Sigmoid colon (tissue), 4 donors: ENCODE measurements around the gene LAMP5.

Experiments used
- EP300 ChIP-seq, 4 donors: sonication (generic); formaldehyde crosslinking; IDR thresholded peaks; one replicate each; pipeline ENCODE4 v1.6.1; 2017; ENCODE audit warnings: antibody characterized with exemption in 4 of 4
- TF ChIP-seq, protein P1 (sequence below), 4 experiments: fragments of 450-650 bp in 3 of 4; fragments of 200-600 bp in 1 of 4; IDR thresholded peaks; one replicate each; pipeline ENCODE4 v1.5.1; 2016 to 2019; ENCODE audit warnings: antibody characterized with exemption in 4 of 4, mild to moderate bottlenecking in 3 of 4, moderate library complexity in 2 of 4

DNA sequence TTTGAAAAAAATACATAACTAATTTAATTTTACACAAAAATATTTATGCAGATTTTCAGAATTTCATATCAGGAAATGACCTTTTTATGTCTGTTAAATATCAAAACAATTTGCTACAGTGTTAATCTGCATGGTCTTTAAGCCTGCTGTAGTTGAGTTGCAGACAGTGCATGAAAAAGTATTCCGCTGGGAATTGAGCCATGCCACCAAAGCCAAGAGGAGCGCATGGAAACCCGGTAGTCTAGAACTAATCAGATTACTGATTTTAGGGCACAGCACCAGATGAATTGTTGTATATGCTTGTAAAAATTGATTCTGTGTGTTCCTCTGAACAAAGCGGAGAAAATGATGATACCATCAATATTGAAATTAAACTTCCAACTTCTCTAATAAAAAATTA, 34.3 kb upstream of the LAMP5 start:
- TF ChIP-seq, protein P1, sequence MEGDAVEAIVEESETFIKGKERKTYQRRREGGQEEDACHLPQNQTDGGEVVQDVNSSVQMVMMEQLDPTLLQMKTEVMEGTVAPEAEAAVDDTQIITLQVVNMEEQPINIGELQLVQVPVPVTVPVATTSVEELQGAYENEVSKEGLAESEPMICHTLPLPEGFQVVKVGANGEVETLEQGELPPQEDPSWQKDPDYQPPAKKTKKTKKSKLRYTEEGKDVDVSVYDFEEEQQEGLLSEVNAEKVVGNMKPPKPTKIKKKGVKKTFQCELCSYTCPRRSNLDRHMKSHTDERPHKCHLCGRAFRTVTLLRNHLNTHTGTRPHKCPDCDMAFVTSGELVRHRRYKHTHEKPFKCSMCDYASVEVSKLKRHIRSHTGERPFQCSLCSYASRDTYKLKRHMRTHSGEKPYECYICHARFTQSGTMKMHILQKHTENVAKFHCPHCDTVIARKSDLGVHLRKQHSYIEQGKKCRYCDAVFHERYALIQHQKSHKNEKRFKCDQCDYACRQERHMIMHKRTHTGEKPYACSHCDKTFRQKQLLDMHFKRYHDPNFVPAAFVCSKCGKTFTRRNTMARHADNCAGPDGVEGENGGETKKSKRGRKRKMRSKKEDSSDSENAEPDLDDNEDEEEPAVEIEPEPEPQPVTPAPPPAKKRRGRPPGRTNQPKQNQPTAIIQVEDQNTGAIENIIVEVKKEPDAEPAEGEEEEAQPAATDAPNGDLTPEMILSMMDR (IDR thresholded peaks at IDR 0.05), result no peak
- TF ChIP-seq EP300 (IDR thresholded peaks at IDR 0.05), result no peak
